Measurements from ENCODE around the gene TEP1. TPM values are rescaled to one million over a fixed set of nuclear protein-coding genes. Genes with fewer than 3 reads are reported as not detected.
A peak's percentile ranks its signal among the peaks of the same experiment; 100 is the strongest.

The TEP1 gene
- total and polyA plus RNA-seq, 2 of the 13 experiments (the other 11 are each of a cell fraction or from before 2014, with no cell fraction given): 11.0 to 12.8 TPM

GRCh38 chr14:20412876-20413743, at the start of gene TEP1 (continued):
- TF ChIP-seq FOXP4 (CRISPR knock-in tag; IDR thresholded peaks at IDR 0.05) (peak; percentile 69; the same call in 1 of the 2 replicates), GATAD1 (CRISPR knock-in tag; IDR thresholded peaks at IDR 0.05) (peak; percentile 58; the same call in 1 of the 2 replicates), ZC3H4 (CRISPR knock-in tag; IDR thresholded peaks at IDR 0.05; ENCODE audit: borderline replicate concordance) (no peak), HNF4A (CRISPR knock-in tag; IDR thresholded peaks at IDR 0.05) (no peak), ZBTB3 (CRISPR knock-in tag; IDR thresholded peaks at IDR 0.05; ENCODE audit: borderline replicate concordance, low read depth) (peak; percentile 74; the same call in 1 of the 2 replicates), GABPA (IDR thresholded peaks at IDR 0.05; ENCODE audit: low read depth, low read length) (peak; percentile 41), GABPA (CRISPR knock-in tag; IDR thresholded peaks at IDR 0.05; ENCODE audit: low read depth) (peak; percentile 79), ZNF281 (CRISPR knock-in tag; IDR thresholded peaks at IDR 0.05; ENCODE audit: borderline replicate concordance) (0 out of 2 replicates have a peak, but pooled peaks have one; percentile 29), PRMT3 (CRISPR knock-in tag; IDR thresholded peaks at IDR 0.05; ENCODE audit: borderline replicate concordance, low read depth) (no peak; the same call in 1 of the 2 replicates), HMG20B (CRISPR knock-in tag; conservative IDR thresholded peaks at IDR 0.05) (no peak), HHEX (CRISPR knock-in tag; IDR thresholded peaks at IDR 0.05) (no peak), KDM2A (CRISPR knock-in tag; IDR thresholded peaks at IDR 0.05; ENCODE audit: borderline replicate concordance, low read depth) (peak; percentile 83), ZBTB7B (CRISPR knock-in tag; IDR thresholded peaks at IDR 0.05) (peak; percentile 71; the same call in 1 of the 2 replicates), NAIF1 (CRISPR knock-in tag; IDR thresholded peaks at IDR 0.05; ENCODE audit: borderline replicate concordance) (0 out of 2 replicates have a peak, but pooled peaks have one; percentile 8), MTERF4 (CRISPR knock-in tag; IDR thresholded peaks at IDR 0.05) (peak; percentile 92), FOXP1 (IDR thresholded peaks at IDR 0.05) (no peak), FOXP1 (CRISPR knock-in tag; IDR thresholded peaks at IDR 0.05) (peak; percentile 6; the same call in 1 of the 2 replicates), ZZZ3 (CRISPR knock-in tag; IDR thresholded peaks at IDR 0.05; ENCODE audit: borderline replicate concordance) (peak; percentile 69; the same call in 1 of the 2 replicates), GATA4 (IDR thresholded peaks at IDR 0.05; ENCODE audit: borderline replicate concordance, low read depth) (peak; percentile 62; the same call in 1 of the 2 replicates), SP2 (CRISPR knock-in tag; IDR thresholded peaks at IDR 0.05) (0 out of 2 replicates have a peak, but pooled peaks have one; percentile 31), ZNF674 (CRISPR knock-in tag; IDR thresholded peaks at IDR 0.05; ENCODE audit: low read depth) (no peak), ZNF761 (CRISPR knock-in tag; conservative IDR thresholded peaks at IDR 0.05) (peak; percentile 93), IRX3 (CRISPR knock-in tag; IDR thresholded peaks at IDR 0.05; ENCODE audit: borderline replicate concordance, low read depth) (no peak), ZNF577 (CRISPR knock-in tag; IDR thresholded peaks at IDR 0.05; ENCODE audit: borderline replicate concordance, low read depth) (no peak), BORCS8-MEF2B (CRISPR knock-in tag; IDR thresholded peaks at IDR 0.05) (peak; percentile 70; the same call in 1 of the 2 replicates)
